Fibroblast of pulmonary artery (primary cell): ENCODE results near the gene IL34.

Experiments used
- DNase-seq: peaks from one replicate; pipeline ENCODE4 v3.0.0-alpha.2; 2010; ENCODE audit warnings: low read depth
- H3K4me3 ChIP-seq: replicated peaks from 2 replicates; pipeline ENCODE4 v1.5.1; 2011; ENCODE audit warnings: low read depth, mild to moderate bottlenecking, control low read depth, low read length, moderate library complexity
- TF ChIP-seq, protein P1 (sequence below): IDR thresholded peaks from 2 replicates; pipeline ENCODE4 v1.5.1; 2011; ENCODE audit warnings: mild to moderate bottlenecking, control low read depth, low read length, inconsistent platforms; ENCODE audit errors: missing control alignments

The IL34 gene

DNA sequence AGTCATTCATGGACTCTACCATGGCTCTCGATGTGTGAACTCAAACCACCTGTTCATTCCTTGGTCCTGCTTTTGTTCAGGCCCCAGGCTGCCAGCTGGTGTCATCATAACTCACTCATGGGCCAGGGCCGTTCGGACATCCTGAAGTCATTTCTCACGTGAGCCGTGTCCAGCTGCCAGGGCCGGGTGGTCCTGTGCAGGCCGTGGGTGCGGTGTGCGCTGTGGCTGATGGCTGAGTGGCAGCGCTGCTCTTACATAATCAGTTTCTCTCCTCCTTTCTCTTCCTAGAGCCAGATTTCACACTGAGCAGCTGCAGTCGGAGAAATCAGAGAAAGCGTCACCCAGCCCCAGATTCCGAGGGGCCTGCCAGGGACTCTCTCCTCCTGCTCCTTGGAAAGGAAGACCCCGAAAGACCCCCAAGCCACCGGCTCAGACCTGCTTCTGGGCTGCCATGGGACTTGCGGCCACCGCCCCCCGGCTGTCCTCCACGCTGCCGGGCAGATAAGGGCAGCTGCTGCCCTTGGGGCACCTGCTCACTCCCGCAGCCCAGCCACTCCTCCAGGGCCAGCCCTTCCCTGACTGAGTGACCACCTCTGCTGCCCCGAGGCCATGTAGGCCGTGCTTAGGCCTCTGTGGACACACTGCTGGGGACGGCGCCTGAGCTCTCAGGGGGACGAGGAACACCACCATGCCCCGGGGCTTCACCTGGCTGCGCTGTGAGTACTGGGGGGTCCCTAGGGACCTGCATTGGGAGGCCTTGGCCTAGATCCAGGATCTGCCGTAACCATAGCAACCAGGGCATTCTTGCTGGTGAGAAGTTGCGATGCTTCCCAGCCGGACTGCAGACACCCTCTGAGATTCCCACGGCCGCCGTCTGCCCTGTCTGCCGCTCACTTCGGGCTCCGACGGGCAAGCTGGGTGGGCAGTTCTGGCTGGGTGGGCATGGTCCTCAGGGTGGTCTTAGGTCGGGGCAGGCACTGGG lies at the start of gene IL34:
TSS of gene IL34 (plus strand) at position 300 of the 982 bp plus-strand sequence. CDS start at position 689, 389 bp downstream.
- peak; percentile 37 for DNase-seq
- TF ChIP-seq, protein P1, sequence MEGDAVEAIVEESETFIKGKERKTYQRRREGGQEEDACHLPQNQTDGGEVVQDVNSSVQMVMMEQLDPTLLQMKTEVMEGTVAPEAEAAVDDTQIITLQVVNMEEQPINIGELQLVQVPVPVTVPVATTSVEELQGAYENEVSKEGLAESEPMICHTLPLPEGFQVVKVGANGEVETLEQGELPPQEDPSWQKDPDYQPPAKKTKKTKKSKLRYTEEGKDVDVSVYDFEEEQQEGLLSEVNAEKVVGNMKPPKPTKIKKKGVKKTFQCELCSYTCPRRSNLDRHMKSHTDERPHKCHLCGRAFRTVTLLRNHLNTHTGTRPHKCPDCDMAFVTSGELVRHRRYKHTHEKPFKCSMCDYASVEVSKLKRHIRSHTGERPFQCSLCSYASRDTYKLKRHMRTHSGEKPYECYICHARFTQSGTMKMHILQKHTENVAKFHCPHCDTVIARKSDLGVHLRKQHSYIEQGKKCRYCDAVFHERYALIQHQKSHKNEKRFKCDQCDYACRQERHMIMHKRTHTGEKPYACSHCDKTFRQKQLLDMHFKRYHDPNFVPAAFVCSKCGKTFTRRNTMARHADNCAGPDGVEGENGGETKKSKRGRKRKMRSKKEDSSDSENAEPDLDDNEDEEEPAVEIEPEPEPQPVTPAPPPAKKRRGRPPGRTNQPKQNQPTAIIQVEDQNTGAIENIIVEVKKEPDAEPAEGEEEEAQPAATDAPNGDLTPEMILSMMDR = no peak
- H3K4me3 ChIP-seq = no peak within 1 kb of the TSS

DNA sequence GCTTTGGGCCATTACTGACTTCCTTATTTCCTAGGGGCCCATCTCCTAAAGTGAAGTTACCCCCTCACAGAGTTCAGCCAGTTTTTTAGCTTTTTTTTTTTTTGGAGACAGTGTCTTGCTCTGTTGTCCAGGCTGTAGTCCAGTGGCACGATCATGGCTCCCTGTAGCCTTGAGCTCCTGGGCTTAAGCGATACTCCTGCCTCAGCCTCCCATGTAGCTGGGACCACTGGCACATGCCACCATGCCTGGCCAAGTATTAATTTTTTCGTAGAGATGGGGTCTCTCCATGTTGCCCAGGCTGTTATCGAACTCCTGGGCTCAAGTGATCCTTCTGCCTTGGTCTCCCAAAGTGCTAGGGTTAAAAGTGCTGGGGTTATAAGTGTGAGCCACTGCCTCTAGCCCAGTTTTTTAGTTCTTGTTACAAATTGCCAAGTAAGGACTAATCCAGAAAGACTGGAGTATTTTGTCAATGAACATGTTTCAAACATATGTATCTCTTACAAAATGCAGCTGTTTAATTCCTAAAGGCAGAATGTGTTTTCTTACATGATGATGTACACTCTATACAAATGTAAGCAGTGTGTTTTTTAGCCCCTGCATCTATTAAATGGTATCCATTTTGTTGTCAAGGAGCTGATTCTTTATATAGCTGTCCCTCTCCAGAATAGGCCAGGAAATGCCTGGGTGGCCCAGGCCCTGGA lies 49.1 kb upstream of the IL34 start:
- H3K4me3 ChIP-seq = no peak overlapping the region
- TF ChIP-seq, protein P1 = no peak
- no peak for DNase-seq

DNA sequence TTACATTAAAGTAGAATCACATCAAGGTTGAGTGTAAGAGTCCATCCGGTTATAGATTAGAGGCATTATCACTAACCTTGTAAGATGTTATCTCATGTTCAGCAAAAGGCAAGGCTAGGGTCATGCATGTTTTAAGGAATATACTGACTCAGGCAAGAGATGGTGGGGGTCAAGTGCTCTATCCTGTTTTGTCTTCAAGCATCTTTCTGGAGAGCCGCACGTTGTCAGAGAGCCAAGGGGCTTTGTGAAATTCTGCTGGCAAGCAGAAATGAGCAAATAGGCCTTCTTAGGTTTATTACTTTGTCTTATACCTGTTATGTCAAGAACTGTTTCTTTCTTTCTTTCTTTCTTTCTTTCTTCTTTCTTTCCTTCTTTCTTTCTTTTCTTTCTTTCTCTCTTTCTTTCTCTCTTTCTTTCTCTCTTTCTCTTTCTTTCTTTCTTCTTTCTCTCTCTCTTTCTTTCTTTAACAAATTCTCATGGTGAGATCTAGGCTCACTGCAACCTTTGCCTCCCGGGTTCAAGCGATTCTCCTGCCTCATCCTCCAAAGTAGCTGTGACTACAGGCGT lies 47.3 kb upstream of the IL34 start:
- TF ChIP-seq, protein P1 = no peak
- DNase-seq = peak; percentile 39
- no peak overlapping the region for H3K4me3 ChIP-seq

DNA sequence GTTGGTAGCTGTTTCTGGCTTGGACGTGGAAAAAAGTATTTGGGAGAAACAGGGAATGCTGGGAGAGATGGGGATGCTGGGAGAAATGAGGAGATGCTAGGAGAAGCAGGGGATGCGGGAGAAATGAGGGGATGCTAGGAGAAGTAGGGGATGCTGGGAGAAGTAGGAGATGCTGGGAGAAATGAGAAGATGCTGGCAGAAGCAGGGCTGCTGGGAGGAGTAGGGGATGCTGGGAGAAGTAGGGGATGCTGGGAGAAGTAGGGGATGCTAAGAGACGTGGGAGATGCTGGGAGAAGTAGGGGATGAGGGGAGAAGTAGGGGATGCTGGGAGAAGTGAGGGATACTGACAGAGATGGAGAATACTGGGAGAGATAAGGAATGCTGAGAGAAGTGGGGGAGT lies 45.6 kb upstream of the IL34 start:
- no peak overlapping the region for H3K4me3 ChIP-seq
- TF ChIP-seq, protein P1 = no peak
- no peak for DNase-seq

DNA sequence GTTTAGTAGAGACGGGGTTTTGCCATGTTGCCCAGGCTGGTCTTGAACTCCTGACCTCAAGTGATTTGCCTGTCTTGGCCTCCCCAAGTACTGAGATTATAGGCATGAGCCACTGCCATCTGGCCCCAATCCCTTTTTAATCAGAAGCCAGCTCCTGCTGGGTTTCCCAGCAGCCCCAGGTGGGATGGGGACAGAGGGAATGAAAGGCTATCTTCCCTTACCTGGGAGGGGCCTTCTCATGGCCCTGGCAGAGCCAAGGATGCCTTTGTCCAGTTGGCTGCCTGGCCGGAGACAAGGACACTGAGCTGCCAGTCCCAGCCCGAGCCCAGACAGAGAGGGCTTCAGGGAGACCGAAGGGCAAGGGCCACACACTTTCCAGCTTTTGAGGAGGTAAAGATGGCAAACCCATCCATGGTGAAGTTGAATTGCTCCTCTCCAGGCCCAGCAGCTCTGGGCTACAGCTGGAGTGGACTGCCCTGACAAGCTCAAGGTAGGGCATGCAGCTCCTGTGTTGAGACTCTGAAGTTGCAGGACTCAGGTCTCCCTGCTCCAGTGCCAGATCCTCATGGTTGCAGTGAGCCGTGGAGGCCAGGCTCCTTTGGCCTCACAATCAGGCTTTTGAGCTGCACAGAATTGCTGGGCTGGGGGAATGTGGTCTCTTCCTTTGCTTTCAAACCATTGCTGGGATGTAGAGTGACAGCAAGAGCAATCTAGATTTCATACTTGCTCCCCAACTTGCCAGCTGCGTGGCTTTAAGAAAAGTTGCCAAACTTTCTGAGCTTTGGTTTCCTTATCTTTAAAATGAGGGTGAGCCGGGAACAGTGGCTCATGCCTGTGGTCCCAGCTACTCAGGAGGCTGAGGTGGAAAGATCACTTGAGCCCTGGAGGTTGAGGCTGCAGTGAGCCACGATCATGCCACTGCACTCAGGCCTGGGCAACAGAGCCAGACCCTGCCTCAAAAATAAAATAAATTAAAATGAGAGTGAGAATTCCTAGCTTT lies 44.5 kb upstream of the IL34 start:
- DNase-seq = peak; percentile 44
- TF ChIP-seq, protein P1 = no peak
- no peak overlapping the region for H3K4me3 ChIP-seq

DNA sequence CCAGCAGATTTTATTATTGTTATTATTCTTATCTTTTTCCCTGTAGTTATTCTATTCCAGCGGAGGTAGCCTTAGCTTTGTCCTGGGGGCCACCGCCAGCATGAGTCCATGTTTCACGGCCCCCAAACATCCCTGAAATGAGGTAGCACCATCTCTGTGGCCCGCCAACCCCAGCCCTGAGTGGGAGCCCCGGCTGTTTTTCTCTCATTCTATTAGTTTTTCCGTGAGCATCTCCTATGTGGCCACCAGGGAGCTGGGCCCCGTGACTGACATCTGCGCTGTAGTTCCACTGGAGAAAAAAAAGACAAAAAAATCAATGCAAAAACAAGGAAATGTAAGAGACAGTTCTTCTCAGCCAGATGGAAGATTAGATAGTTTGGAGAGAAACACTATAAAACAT lies 43.5 kb upstream of the IL34 start:
- no peak overlapping the region for H3K4me3 ChIP-seq
- TF ChIP-seq, protein P1 = no peak
- no peak for DNase-seq
